Fibroblast of lung (primary cell): ENCODE measurements around the gene COLEC12.

ENCODE experiments used
- EZH2 ChIP-seq: IDR thresholded peaks from 2 replicates; pipeline ENCODE4 v1.5.1; 2012; ENCODE audit warnings: low read length, control low read depth, mild to moderate bottlenecking; ENCODE audit errors: missing control alignments
- TF ChIP-seq, protein P1 (sequence below), 2 donors: IDR thresholded peaks in 1 of 2; conservative IDR thresholded peaks in 1 of 2; 1 replicate in 1 of 2; 2 replicates in 1 of 2; pipeline ENCODE4 v1.5.1; 2011 to 2012; ENCODE audit warnings: low read length in 2 of 2, control low read depth in 1 of 2, inconsistent platforms in 1 of 2, low read depth in 1 of 2, mild to moderate bottlenecking in 1 of 2

DNA sequence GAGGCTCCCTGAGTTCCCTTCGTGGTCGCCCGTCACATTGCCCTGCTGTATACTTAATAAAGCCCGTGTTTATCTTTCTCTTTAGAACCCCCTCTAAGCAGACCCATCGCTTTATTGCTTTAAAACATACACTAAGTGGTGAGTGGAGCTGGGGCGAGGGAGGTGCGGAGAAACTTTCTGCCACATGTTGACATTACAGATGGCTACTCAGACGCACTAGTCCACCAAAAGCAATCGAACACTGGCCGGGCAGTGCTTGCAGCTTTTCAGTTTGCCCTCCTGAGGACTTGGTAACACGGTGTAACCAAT lies 859 bp upstream of the COLEC12 start:
- TF ChIP-seq, protein P1, sequence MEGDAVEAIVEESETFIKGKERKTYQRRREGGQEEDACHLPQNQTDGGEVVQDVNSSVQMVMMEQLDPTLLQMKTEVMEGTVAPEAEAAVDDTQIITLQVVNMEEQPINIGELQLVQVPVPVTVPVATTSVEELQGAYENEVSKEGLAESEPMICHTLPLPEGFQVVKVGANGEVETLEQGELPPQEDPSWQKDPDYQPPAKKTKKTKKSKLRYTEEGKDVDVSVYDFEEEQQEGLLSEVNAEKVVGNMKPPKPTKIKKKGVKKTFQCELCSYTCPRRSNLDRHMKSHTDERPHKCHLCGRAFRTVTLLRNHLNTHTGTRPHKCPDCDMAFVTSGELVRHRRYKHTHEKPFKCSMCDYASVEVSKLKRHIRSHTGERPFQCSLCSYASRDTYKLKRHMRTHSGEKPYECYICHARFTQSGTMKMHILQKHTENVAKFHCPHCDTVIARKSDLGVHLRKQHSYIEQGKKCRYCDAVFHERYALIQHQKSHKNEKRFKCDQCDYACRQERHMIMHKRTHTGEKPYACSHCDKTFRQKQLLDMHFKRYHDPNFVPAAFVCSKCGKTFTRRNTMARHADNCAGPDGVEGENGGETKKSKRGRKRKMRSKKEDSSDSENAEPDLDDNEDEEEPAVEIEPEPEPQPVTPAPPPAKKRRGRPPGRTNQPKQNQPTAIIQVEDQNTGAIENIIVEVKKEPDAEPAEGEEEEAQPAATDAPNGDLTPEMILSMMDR (conservative IDR thresholded peaks at IDR 0.05 in 1 of 2, IDR thresholded peaks at IDR 0.05 in 1 of 2; ENCODE audit: low read depth in 1 of 2, low read length in 2 of 2) = no peak
- no peak for TF ChIP-seq EZH2
